Jurkat, Clone E6-1 (cell line): ENCODE measurements around the gene MYO18A. TPM values are rescaled to one million over a fixed set of nuclear protein-coding genes. Genes with fewer than 3 reads are reported as not detected.
A peak's percentile ranks its signal among the peaks of the same experiment; 100 is the strongest.
"Not testable (repeated sequence)": the region's sequence is repeated elsewhere in the genome, so short reads cannot be mapped to it uniquely, and the experiment has no call there.

Experiments used
- DNase-seq: peaks from one replicate; pipeline ENCODE4 v3.0.0-alpha.2; 2011; ENCODE audit warnings: low read depth, low spot score
- H3K4me3 ChIP-seq: 2 replicates; pipeline ENCODE4 v1.5.1; 2011; ENCODE audit warnings: mild to moderate bottlenecking, low read length, control low read depth, moderate library complexity
- polyA plus RNA-seq: library from polyadenylated mRNA; unstranded; fragments of >200 nt; gene quantifications from one replicate; pipeline ENCODE4 v1.2.1, GENCODE V29; 2012; ENCODE audit warnings: missing spikeins; ENCODE audit not compliant: insufficient read length, insufficient read depth

The MYO18A gene
- 62.9 TPM for polyA plus RNA-seq

- peak within 1 kb of the TSS; percentile 52 for H3K4me3 ChIP-seq
- DNase-seq, result peak; percentile 50
These were observed at the start of gene MYO18A for GRCh38 chr17:29180034-29180787. MYO18A (minus strand) TSS chr17:29180398; CDS start chr17:29166940, 13,458 bp downstream.

DNA sequence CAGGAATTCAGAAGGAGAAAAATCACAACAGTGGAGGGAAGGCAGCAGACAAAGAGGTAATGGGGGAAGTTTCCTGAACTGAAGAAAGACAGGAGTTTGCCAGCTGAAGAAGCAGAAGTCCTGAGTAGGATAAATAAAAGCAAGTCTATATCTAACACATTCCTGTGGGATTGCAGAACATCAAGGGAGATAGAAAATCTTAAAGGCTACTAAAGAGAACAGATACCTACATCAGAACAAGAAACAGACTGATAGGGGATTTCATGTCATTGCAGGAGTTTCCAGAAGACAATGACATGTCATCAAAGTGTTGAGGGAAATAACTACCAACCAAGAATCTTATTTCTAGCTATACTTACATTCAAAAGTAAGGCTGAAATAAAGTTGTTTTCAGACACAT is 45.2 kb upstream of the MYO18A start:
- no peak overlapping the region for H3K4me3 ChIP-seq
- DNase-seq, result no peak

- H3K4me3 ChIP-seq, result not testable (repeated sequence)
These were observed 41.1 kb upstream of the MYO18A start for GRCh38 chr17:29221338-29221737.

GRCh38 chr17:29219378-29220047 is 39.3 kb upstream of the MYO18A start:
- DNase-seq, result peak; percentile 61

More at GRCh38 chr17:29221338-29221737, 41.1 kb upstream of the MYO18A start:
- not testable (repeated sequence) for DNase-seq

GRCh38 chr17:29216856-29217255 is 36.7 kb upstream of the MYO18A start:
- no peak for DNase-seq
- no peak overlapping the region for H3K4me3 ChIP-seq

More at GRCh38 chr17:29219378-29220047, 39.3 kb upstream of the MYO18A start:
- H3K4me3 ChIP-seq, result no peak overlapping the region

- no peak for DNase-seq
- H3K4me3 ChIP-seq, result no peak overlapping the region
These were observed 36.0 kb upstream of the MYO18A start for GRCh38 chr17:29216181-29216580.

- H3K4me3 ChIP-seq, result no peak overlapping the region
- no peak for DNase-seq
These were observed 35.5 kb upstream of the MYO18A start for GRCh38 chr17:29215717-29216116.

GRCh38 chr17:29215174-29215573 is 35.0 kb upstream of the MYO18A start:
- H3K4me3 ChIP-seq, result no peak overlapping the region
- no peak for DNase-seq

DNA sequence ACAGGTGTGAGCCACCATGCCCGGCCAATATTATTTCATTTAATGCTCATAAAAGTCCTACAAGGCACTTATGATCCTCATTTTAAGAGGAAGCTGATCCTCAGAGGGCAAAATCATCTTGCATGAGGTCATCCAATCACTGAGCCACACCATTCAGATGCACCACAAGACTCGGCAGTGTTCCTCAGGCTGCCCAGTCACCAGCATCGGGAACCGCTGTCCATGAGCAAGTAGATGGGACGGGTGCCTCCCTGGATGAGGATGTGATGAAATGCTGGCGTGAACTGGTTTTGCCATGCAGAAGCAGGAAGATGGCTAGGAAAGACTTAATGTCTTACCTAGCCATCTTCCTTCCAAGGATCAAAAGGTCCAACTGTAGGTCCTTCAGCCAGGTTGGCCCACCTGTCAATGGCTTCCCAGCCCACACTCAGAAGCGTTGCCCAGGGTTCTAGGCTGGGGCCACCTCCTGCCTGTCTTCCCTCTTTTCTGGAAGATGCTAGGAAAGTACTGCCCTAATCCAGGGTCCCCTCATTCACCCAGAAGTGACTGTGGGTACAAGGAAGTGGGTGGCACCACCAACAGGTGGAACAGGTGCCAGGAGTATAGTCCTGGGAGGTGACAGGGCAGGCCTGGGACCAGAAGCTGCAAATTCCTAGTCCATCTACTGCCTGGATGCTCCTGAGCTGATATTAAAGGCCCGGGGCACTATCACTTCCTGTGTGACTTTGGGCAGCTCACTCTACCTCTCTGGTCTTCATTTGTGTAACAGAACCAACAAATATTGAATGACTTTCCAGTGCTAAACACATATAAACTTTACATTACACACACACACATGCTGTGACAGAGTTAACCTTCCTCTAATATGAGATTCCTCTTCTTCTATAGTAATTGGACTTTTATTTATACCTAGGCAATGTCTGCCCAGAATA is 34.3 kb upstream of the MYO18A start:
- H3K4me3 ChIP-seq, result no peak overlapping the region
- DNase-seq, result no peak

- H3K4me3 ChIP-seq, result no peak overlapping the region
- DNase-seq, result no peak
These were observed 32.5 kb upstream of the MYO18A start for GRCh38 chr17:29212681-29213121.

DNA sequence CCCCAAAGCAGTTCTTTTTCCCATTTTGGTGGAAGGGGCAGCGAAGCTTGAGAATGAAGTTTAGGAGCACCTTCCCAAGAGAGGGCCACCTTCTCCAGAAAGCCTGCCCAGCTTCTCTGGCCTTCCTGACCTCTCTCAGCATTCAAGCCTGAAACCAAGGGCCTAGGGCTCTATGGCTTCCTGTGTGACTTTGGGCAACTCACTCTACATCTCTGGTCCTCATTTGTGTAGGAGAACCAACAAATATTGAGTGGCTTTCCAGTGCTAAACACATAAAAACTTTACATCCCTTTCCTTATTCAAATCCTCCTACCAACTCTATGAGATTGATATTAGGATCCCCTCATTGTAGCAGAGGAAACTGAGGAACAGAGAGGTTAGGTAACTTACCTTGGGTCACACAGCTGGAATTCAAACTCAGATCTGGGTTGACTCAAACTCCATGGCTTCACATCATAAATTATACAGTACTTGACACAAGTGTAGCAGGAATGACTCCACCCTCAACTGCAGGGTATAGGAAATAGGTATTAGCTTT is 32.0 kb upstream of the MYO18A start:
- DNase-seq, result no peak

DNA sequence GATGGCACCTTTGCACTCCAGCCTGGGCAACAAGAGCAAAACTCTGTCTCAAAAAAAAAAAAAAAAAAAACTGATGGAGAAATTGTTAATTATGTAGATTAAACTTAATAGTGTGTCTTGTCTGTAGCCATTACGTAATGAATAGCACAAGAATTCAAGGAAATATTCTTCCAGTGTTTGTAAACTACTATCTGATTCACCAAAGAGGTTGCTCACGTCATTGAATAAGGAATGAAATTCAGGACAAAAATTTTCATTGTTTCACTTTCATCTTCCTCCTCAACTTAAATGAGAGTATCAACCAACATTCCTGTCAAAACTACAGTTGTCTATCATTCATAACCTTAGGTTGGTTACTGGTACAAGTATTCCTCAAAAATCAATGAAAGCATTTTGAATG is 30.7 kb upstream of the MYO18A start:
- no peak for DNase-seq
- no peak overlapping the region for H3K4me3 ChIP-seq

More for the DNA sequence above, 32.0 kb upstream of the MYO18A start:
- no peak overlapping the region for H3K4me3 ChIP-seq

GRCh38 chr17:29209073-29209472 is 28.9 kb upstream of the MYO18A start:
- H3K4me3 ChIP-seq, result no peak overlapping the region
- DNase-seq, result no peak

- no peak overlapping the region for H3K4me3 ChIP-seq
- DNase-seq, result no peak
These were observed 27.8 kb upstream of the MYO18A start for GRCh38 chr17:29207975-29208374.

DNA sequence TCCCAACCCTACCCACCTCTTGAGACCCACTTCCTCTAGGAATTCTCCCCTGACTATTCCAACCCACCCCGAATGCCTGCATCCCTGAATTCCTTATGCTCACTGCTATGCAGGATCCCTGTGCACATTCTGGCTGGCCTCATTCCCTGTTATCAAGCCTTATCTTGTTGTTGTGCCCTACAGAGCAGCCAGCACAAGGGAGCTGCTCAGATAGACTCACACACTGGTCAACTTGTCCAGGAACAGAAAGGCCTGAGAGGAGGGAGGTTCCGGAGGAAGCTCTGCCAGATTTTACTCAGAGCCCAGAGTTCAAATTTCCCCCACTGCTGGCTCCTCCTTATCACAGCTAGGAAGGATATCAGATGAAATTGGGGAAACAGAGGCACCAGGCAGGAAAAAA is 24.8 kb upstream of the MYO18A start:
- H3K4me3 ChIP-seq, result no peak overlapping the region
- no peak for DNase-seq

DNA sequence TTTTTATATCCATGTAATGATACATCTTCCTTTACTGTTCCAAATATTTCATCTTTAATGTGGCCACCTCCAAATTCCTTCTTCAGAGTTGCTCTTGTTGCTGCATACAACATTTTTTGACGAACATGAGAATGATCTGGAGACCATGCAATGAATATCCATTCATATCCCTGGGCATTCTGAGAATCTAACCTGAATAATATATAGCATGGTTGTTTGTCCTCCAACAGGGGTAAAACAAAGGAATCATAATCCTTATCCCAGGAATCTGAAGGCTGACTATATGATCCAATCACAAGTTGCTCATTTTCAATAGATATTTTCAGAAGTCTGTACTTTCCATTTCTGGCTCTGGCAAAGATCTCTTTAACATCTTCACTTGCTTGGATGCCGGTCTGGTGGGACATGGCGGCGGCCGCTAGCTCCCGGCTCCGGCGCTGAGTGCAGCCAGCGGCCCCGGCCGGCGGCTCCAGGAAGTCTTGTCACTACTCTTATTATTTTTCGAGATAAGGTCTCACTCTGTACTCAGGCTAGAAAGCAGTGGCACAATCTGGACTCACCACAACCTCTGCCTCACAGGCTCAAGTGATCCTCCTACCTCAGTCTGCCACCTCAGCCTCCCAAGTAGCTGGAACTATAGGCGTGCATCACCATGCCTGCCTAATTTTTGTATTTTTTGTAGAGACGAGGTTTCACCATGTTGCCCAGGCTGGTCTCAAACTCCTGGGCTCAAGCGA is 24.0 kb upstream of the MYO18A start:
- DNase-seq, result not testable (repeated sequence)

DNA sequence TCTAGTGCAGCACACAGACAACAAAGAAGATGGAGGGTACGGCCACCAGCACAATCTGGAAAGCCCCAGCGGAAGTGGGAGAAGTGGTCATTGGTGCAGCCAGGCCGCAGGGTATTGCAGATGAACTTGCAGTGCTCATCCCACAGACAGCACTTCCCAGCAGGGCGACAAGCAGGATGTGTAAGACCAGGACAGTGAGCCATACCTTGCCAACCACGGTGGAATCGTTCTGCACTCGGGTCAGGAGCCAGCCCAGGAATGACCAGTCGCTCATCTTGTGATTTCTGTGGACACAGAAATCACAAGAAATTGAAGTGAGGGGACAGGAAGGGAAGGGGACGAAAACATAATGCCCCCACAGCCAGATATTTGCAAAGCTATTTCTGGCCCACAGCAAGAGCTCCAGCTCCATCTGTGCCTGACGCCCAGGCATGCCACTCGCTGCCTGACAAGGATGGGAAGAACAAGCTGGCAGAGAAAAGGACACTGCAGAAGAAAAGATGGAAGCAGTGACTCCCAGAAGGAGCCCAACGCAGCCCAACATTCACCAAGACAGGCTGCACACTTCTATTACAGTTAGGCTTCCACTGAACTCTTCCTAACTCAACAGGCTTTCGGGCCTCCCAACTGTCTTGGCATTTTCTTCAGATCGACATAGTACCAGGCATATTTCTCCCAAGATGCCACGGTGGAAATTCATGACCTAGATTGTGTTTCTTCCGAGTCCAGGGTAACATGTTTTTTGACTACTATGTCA is 17.5 kb upstream of the MYO18A start:
- no peak for DNase-seq
- H3K4me3 ChIP-seq, result no peak overlapping the region

More for the DNA sequence above, 24.0 kb upstream of the MYO18A start:
- H3K4me3 ChIP-seq, result not testable (repeated sequence)
